GM21723 (cell line): Measurements from ENCODE around the gene GRIK4.

Experiments used
- ATAC-seq: cut with Tn5 transposase; IDR thresholded peaks from one replicate; pipeline ENCODE4 v1.9.1; 2021; ENCODE audit warnings: mild to moderate bottlenecking, moderate library complexity; ENCODE audit not compliant: unreplicated experiment

GRIK4 gene

DNA sequence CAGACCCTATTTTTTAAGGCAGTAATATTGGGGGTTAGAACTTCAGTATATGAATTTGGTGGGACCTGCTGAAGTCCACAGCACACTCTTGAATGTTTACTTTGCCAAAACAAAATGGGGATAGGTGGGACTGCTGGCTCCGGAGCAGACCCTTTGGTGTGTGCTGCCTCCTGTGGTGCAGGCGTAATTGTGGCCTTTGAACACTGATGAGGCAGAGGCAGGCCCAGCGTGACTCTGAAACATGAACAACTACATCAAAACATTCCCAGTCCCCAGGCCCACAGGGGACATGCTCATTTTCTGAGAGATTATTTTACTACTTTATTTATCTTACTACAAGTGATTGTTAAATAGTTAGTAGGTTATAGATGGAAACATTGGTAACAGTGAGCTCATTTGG lies 287.3 kb downstream of the GRIK4 start:
- no peak for ATAC-seq

DNA sequence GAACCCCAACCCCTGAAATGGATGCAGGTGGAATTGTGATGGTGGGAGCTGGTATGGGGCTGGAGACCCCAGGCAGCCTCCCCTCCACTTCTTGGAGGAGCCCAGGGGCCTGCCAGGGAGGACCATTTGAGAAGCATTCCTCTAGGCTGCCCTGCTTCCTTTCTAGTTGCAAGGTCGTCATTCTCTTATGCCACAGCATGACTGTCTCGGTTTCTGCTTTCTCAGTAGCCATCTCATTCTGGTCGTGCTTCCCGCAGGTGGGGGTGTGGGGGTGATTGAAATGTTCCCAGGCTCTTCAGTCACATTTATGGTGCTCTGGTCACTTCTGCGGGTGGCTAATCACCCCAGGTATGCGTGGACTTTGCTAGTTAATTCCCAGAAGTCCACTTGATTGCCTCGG lies 288.7 kb downstream of the GRIK4 start:
- ATAC-seq, result no peak

DNA sequence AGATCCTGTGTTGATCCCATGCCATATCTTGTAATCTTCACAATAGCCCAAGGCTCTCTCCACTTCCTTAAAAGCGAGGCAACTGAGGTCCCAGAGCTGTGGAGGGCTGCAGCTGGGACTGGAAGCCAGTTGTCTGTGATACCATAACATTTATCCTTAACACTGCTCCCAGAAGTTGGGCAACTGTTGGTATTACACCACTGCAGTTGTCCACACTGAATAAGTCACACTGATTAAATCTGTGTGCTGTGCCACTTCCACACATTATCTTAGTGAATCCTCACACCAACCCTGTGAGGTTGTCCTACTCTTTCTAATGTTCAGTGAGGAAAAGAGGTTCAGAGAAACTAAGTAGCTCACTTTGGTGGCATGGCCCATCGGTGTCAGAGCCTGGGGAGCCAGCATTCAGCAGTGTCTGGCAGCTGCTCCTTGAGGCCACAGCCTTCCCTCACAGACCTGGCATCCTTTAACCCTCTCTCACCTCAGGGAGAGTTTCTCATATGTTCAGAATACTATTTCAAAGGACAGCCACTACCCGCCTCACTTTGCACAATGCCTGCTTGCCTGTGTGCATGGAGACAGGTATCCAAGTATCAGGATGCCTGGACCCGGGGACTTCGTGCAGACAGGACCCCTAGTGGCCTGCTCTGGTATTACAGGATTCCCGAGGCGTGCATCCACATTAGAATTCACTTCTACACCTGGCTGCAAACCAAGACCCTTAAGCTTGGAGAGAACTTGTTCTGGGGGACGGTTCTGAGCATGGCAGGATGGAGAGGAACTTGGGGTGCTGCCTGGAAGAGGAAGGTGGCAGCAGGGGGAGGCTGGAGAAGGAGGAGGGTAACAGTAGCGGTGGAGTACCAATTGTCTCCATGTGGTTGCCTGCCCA lies 290.5 kb downstream of the GRIK4 start:
- no peak for ATAC-seq

DNA sequence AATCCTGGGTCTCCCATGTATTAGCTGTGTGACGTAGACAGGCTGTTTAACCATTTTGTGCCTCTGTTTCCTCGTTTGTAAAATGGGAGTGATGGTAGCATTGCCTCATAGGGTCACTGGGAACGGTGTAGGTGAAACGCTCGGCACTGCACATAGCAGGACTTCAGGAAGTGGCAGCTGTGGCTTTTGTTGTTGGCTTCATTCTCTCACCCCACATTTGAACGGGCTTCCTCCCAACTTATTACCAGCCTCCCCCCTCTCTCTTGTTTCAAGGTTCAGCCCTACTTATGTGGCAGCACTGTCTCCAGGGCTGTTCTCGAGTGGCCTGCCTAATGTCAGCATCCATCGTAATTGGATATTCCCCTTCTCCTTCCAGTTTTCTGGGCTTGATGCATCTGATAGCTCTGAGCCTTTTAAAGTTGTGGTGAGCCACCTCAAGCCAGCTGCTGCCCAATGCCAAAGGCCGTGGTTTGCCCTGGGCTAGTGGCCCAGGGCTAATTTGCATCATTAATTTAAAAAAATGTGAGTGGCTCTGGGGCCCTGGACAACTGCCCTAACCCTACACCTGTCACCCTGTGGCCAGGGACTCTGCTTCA lies 294.5 kb downstream of the GRIK4 start:
- ATAC-seq, result no peak

DNA sequence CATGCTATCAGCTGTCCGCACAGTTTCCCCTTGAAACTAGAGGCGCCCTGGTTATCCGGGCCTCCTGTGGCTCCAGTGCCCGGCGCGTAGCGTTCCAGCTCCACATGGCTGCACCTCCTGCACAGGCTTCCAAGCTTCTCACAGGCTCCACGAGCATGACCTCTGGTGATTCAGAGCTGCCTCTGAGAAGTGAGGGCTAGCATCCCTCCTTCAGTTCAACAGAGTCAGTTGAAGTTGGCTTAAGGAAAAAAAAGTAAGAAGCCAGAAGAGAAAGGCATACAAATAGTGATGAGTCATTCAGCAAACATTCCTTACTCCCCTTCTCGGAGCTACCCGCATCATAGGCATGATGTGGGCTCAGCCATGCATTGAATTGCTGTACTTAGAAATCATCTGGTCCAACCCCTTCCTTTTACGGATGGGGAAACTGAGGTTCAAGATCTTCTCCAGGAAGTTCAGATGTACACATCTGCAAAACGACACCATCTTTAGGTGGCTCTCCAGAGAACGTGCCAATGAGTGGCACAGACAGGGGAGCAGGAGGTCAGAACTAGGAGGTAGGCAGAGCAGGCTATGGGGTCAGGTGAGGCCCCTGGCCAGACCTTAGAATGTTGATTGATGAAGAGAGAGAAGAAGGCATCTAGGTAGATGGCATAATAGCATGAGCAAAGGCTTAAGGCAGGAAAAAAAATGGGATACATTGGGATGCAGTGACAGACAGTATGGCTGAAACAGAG lies 296.0 kb downstream of the GRIK4 start:
- ATAC-seq, result no peak

DNA sequence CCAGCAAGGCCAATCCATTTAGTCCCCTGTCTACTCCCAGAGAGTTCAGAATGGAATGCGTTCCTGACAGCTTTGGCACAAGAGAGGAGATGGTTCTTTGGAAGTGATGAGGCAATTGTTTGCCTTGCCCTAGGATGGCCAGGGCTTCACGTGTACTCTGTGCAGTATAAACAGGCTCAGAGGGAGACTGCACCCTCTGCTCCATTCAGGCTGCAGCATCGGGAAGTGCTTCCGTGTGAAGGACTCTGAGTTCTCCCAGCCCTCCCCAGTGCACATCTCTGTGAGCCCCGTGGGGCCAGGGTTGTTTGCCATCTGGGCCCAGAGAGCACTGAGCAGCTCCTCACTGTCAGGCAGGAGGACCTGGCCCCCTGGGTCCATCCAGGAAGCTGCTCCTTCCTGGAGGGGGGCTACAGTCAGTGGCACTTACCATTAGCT lies 297.1 kb downstream of the GRIK4 start:
- no peak for ATAC-seq

DNA sequence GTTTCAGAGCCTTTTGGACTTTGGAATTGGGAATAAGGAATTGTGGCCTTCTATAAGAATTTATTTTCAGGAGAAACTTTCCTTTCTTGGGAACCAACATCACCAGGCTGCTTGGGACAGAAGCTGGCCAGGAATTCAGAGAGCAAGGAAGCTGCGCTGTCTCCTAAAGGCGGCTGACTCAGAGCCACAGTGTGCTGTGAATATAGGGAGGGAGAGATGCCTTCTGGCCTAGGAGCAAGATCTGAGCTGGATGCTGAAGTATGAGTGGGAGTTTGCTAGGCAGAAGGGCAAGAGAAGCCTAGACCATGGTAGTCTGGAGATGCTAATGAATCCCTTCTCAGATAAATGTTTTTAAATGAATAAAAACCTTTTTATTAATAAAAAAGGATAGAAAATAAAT lies 298.7 kb downstream of the GRIK4 start:
- no peak for ATAC-seq

DNA sequence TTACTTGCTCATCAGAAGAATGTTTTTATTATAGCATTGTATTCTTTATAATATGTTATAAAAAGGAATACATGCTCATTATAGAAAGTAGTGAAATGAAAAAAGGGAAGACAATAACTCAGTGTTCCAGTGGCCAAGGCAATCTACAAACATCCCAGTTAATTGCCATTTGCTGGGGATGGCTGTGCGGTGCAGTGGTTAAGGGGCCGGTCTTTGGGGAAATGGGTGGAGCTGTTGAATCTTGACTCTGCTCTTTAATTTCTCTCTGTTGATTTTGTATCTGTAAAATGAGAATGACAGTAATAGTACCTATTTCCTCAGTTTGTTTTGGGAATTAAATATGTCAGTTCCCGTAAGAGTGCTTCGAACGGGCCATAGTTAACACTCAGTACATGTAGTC lies 299.7 kb downstream of the GRIK4 start:
- ATAC-seq, result no peak

DNA sequence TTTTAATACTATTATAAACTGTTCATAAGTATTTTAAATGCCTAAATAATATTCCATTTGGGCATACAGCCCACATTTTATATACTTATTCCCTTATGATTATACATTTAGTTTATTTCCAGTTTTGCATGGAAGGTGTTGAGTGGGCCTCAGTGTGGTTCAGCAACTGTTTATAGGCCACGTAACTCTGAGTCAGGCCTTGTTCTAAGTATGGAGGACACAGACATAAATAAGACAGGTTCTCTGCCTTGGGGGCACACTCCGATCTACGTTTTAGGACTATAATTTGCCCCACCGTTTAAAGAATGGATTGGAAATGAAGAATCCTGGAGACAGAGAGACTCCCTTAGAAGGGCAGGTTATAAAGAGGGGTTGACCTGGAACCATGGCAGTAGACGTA lies 300.2 kb downstream of the GRIK4 start:
- no peak for ATAC-seq

DNA sequence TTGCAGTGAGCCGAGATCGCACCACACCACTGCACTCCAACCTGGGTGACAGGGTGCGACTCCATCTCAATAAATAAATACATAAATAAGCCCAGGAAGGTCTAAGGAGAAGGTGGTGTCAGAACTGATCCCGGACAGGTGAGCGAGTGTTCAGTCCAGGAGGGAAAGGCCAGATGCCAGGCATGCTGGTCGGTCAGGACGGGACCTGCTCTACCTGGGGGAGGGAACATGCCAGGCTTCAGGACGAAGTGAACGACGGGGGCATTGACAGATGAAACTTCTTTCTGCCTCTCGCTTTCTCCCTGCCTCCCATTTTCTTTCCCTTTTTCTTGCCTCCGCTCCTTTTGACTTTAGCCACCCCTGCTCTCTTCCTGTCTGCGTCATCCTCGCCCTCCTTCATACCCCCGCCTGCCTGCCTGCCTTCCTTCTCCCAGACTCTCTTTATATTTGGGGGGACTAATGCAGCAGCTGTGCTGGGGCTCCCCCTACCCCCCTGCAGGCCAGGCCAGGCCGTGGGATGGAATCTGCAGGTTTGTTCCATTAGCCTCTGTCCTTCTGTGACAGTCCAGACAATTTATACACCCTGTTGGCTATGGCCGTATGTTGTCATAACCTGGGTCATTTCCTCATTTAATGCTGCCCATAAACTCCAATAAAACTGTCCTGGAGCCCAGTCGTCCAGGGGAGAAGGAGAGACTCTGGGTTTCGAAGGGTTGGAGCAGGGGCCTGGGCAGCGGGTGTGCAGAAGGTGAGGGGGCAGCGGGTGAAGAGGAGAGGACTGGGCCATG lies 303.2 kb downstream of the GRIK4 start:
- ATAC-seq, result no peak

DNA sequence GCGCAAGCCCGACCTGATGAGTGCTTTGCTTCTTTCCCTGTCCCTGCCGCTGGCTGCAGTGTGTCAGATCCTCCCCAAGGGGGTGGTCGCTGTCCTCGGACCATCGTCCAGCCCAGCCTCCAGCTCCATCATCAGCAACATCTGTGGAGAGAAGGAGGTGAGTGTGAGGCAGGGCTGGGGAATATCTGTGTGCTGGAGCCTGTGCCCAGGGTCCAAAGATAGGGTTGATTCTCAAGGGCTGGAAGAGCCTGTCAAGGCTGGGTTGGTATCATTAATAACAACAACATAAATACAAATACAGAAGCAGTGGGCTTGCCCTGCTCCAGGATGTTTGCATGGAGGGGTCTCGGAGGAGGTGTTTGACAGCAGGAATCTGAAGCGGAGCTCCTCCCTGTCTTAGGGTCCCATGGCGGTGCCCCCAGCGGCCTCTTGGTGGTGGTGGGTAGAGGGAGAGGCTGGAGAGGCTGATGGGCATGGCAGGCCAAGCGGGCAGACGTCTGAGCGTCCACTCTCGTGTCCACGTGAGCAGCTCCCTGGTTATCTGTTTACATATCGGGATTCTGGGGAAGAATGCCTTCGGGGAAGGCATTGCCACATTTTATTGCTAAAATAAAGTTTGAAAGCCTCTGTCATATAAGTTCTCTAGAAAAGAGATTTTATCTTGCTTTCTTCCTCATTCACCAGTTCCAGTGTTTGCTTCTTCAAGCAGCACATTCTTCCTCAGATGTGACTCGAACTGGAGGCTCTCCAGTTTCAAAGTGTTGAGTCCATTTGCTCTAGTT lies 304.0 kb downstream of the GRIK4 start:
- no peak for ATAC-seq

DNA sequence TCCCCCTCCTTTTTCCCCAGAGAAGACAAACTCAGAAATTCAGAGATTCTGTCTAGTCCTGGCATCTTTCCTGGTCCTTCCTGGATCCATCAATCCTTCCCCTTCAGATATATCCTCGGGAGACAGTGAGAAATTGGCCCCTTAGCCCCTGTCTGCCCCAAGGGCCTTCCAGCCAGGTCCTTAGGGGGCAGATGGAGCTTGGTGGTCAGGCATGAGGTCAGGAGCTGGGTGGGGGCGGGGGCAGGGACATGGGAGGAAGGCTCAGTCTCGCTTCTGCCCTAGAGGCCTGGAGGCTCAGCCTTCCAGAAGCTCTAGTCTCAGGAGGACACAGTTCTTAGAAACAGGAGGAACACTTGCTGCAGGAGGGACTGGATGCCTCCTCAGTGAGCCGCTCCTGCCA lies 304.6 kb downstream of the GRIK4 start:
- no peak for ATAC-seq

DNA sequence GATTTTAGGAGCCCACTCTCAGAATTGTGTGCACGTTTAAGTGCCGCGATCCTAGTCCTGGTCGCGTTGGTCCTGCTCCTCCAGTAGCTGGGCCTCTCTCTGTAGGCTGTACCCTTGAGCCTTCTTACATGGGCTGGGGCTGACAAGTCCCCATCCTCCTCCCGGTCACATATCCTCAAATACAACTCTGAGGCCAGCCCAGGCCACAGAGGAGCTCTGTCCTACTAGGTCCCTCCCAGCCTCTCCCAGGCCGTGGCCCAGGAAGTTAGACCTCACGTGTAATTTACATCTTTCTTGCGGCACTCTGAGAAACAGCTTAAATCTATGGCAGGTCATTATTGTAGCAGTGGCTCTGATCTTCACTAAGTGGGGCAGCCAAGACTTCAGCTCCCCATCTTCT lies 305.2 kb downstream of the GRIK4 start:
- no peak for ATAC-seq

DNA sequence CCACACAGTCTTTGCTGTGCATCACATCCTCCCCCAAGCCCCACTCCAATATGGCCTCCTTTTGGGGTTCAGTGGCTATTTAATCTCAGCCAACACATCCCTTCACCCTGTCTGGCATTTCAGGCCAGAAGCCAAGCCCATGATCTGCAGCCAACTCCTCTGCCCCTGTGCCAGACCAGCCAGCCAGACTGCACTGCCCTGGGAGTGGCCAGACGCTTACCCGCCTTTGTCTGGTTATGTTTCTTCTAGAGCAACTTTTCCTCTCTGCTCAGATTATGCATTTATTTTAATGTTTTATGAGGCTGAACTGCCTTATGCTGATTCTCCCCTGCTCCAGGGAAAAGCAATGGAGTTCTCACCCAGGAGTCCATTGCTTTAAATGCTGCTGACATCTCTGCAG lies 305.6 kb downstream of the GRIK4 start:
- no peak for ATAC-seq

DNA sequence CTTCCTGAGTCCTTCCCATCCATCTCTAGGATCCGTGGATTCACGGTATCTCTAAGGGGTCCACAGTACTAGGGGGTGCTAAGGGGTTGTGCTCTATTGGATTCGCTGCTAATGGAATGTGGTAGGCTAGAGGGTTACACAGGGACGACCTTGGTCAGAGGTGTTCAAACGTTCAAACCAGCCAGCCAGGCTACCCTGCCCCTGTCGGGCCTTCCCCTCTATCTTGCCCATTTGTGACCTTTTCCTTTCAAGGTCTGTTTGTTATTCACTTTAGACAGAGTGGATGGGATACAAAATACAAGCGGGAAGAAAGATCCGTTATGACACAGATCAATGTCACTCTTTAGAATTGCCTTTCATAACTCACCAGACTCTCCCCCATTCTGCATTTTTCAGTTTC lies 306.5 kb downstream of the GRIK4 start:
- ATAC-seq, result no peak

DNA sequence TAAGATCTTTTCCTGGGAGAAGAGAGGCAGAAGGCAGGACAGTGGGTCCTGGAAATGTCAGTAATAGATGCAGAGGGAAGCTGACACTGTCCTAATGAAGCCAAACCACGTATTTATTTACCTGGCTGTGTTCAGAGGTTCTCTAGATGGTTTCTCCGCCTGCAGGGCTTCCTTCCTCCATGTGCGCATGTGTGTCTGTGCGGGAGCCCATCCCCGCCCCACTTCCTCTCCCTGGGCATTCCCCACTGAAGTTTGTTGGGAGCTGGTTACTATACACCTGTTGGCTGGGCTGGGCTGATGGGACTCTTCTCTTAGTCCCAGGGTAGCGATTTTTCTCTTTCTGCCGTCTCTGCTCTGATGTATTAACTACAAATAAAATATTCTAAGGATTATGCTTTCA lies 307.5 kb downstream of the GRIK4 start:
- ATAC-seq, result no peak

DNA sequence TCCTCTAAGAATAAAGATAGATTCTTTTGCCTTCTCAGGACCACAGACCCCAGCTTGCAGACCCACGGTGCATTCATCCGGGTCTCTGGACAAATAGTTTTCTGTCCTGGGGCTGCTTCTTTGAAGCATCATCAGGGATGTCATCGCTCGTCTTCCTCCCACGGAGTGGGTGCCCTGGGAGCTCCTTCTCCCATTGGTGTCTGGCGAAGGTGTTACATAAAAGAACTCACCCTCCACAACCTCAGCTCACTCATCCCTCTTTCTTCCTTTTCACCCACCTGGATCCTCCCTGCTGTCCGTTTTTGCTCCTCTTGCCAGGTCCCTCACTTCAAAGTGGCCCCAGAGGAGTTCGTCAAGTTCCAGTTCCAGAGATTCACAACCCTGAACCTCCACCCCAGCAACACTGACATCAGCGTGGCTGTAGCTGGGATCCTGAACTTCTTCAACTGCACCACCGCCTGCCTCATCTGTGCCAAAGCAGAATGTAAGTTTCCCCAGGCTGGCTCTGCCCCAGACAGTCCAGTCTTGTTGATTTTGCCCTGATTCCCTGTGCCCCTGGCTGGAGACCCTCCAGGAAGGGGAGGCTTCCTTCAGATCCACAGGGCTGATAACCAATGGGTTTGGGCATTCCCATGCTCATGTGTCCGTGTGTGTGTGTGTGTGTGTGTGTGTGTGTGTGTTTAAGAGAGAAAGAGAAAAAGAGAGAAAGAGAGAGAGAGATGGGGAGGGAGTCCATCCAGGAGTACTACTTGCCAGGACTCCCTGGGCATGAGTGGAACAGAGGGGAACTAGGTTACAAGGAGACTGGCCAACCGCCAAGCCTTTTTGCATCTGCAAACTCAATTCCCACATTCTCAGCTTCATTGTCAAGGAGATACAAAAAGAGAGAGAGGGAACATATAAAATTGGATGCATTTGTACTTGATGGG lies 308.2 kb downstream of the GRIK4 start:
- no peak for ATAC-seq

DNA sequence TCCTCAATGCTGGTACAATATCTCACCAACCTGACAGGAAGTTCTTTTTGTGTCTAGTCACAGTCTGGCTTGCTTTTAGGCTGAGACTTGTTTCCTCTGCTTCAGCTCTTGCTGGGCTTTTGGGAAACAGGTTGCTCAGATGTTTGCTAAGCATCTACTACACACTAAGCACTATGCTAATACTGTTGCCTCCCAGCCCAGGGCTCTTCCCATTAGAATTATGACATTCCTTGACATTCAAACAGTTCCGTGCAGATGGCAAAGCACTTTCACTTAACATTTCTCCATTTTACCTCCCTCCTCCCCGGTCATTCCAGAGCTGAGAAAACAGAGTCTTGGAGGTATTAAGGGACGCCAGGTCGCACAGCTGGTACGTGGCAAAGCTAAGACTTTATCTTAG lies 311.6 kb downstream of the GRIK4 start:
- no peak for ATAC-seq

DNA sequence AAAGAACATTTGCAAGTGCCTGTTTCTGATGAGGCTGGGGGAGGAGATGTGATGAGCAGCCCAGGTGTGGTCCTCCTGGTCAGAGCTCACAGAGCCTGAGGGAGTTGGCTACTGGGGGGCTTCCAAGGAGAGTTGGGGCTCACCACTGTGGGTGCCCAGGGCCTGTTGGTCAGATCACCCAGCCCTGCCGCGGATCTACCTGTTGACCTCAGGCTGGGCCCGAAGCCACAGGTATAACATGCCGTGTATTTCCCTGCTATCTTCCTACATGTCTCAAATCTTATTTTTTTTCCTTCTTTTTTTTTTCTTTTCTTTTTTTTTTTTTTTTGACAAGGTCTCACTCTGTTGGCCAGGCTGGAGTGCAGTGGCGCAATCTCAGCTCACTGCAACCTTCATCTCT lies 312.7 kb downstream of the GRIK4 start:
- ATAC-seq, result no peak
